Endothelial cell of umbilical vein (primary cell): ENCODE results near the gene TNFRSF4.

Experiments
- CTCF ChIP-seq, 2 donors: IDR thresholded peaks; 1 replicate in 1 of 2; 2 replicates in 1 of 2; pipeline ENCODE4 v1.5.1; 2011; ENCODE audit warnings: low read length in 2 of 2, mild to moderate bottlenecking in 2 of 2, moderate library complexity in 2 of 2, control low read depth in 1 of 2, inconsistent platforms in 1 of 2, low read depth in 1 of 2; ENCODE audit not compliant: insufficient read depth in 1 of 2; ENCODE audit errors: extremely low read depth in 1 of 2
- EZH2 ChIP-seq: IDR thresholded peaks from 2 replicates; pipeline ENCODE4 v1.6.1; 2012; ENCODE audit warnings: borderline replicate concordance, low read depth, mild to moderate bottlenecking, moderate library complexity, low read length, inconsistent platforms; ENCODE audit not compliant: severe bottlenecking
- GATA2 ChIP-seq: IDR thresholded peaks from 2 replicates; pipeline ENCODE4 v1.7.0; 2011; ENCODE audit warnings: low read depth, mild to moderate bottlenecking, moderate library complexity, mixed read lengths, low read length; ENCODE audit not compliant: insufficient read length, insufficient read depth
- JUN ChIP-seq: IDR thresholded peaks from 2 replicates; pipeline ENCODE4 v1.6.1; 2011; ENCODE audit warnings: borderline replicate concordance, low read depth; ENCODE audit not compliant: insufficient read length, insufficient read depth
- MAX ChIP-seq: IDR thresholded peaks from 2 replicates; pipeline ENCODE4 v1.6.1; 2011; ENCODE audit not compliant: insufficient read depth, insufficient read length
- MYC ChIP-seq: IDR thresholded peaks from one replicate; pipeline ENCODE4 v1.6.1; 2011; ENCODE audit warnings: mild to moderate bottlenecking, low read depth, low read length
- POLR2A ChIP-seq: IDR thresholded peaks from 2 replicates; pipeline ENCODE4 v1.6.1; 2012; ENCODE audit warnings: low read depth, mild to moderate bottlenecking, control low read depth, low read length
- POLR2AphosphoS5 ChIP-seq: IDR thresholded peaks from 2 replicates; pipeline ENCODE4 v1.6.1; 2012; ENCODE audit warnings: low read depth, mild to moderate bottlenecking, control low read depth, low read length, moderate library complexity; ENCODE audit not compliant: insufficient read depth

GRCh38 chr1:1253972-1254666 lies 40.2 kb upstream of the TNFRSF4 start:
- TF ChIP-seq POLR2A (no peak), POLR2AphosphoS5 (no peak), CTCF (IDR thresholded peaks at IDR 0.05; ENCODE audit: extremely low read depth in 1 of 2, insufficient read depth in 1 of 2, low read depth in 1 of 2, low read length in 2 of 2) (no peak), EZH2 (no peak), GATA2 (no peak), MYC (no peak), MAX (no peak), JUN (no peak)
